Measurements from ENCODE around the gene DTL.

DNA sequence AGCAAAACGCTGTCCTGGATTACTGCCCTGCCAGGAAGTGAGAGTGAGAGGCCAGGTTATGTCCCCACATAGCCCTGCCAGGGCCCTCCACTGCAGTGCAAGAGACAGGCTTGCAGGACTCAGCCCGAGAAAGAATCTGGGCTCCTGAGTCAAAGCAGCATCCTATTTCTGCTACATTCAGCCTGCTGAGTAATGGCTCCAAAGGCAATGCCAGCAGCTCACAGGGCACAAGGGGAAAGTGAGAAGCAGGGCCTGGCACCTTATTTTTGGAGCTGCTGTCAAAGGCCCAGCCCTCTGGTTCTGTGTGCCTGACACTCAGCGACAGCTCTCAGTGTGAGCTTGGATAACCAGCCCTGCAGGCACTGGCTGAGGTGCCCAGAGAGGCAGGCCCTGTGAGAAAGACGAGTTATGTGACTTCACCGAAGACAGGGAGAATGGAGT, 83.9 kb downstream of the DTL start:
- TF ChIP-seq CTCF (IDR thresholded peaks at IDR 0.05) (no peak), EZH2 (IDR thresholded peaks at IDR 0.05) (no peak)
